ENCODE measurements around the gene CAMK4.

The CAMK4 gene

DNA sequence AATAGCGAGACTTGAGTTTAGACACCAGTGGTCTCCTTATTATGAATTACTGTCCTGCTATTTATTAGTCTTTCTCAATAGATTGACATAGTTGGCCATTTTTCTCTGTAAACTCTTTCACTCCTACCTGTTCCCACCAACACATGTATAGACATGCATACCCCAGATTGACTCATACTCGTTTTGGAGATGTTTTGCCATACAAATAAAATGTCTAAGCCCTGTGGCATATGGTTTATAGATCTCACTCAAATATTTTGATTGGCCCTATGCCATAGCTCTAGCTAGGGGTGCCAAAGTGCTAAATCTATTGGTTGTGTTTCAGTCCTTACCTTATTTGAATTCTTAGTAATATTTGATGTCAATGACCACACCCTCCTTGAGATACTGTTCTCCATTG is 42.3 kb downstream of the CAMK4 start:
- POLR2A ChIA-PET: interaction anchor here (0.6 kb wide), 1 partner anchor 596 kb away, joined by 3 read pairs; no protein-coding TSS in a partner anchor
- no peak for DNase-seq (ENCODE audit: extremely low spot score)
- CTCF ChIA-PET: no interaction called here
- TF ChIP-seq SUZ12 (IDR thresholded peaks at IDR 0.05) (no peak), NFRKB (IDR thresholded peaks at IDR 0.05) (no peak), FOXK2 (IDR thresholded peaks at IDR 0.05) (no peak), FOXA1 (IDR thresholded peaks at IDR 0.05) (no peak), ZNF384 (IDR thresholded peaks at IDR 0.05) (no peak), BHLHE40 (IDR thresholded peaks at IDR 0.05; ENCODE audit: borderline replicate concordance) (no peak), TARDBP (IDR thresholded peaks at IDR 0.05) (no peak), LEF1 (IDR thresholded peaks at IDR 0.05; ENCODE audit: borderline replicate concordance) (no peak), L3MBTL2 (conservative IDR thresholded peaks at IDR 0.05) (no peak), SP1 (IDR thresholded peaks at IDR 0.05) (no peak)
- TF ChIP-seq, protein P1, sequence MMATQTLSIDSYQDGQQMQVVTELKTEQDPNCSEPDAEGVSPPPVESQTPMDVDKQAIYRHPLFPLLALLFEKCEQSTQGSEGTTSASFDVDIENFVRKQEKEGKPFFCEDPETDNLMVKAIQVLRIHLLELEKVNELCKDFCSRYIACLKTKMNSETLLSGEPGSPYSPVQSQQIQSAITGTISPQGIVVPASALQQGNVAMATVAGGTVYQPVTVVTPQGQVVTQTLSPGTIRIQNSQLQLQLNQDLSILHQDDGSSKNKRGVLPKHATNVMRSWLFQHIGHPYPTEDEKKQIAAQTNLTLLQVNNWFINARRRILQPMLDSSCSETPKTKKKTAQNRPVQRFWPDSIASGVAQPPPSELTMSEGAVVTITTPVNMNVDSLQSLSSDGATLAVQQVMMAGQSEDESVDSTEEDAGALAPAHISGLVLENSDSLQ (IDR thresholded peaks at IDR 0.05): no peak

DNA sequence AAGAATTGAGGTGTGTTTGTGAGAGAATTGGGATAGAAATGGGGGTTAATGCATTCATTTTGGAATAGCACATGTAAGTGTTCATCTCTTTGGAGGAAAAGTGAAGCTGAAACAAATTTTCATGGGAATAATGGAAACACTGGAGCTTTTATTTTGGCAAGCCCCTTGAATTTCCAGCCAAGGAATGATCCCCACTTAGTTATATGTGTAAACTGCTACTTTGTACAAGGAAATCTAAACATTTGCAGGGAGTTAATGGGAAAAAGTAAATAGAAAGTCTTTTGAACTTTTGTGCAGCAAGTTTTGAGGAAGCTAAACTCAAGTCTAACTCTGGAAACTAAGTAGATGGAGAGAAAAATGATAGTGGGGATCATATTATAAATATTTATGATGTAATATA is 44.1 kb downstream of the CAMK4 start:
- CTCF ChIA-PET: no interaction called here
- TF ChIP-seq BHLHE40 (IDR thresholded peaks at IDR 0.05; ENCODE audit: borderline replicate concordance) (no peak), L3MBTL2 (conservative IDR thresholded peaks at IDR 0.05) (no peak), FOXA1 (IDR thresholded peaks at IDR 0.05) (no peak), SP1 (IDR thresholded peaks at IDR 0.05) (no peak), ZNF384 (IDR thresholded peaks at IDR 0.05) (no peak), FOXK2 (IDR thresholded peaks at IDR 0.05) (no peak), LEF1 (IDR thresholded peaks at IDR 0.05; ENCODE audit: borderline replicate concordance) (no peak), ARNT (IDR thresholded peaks at IDR 0.05) (no peak), CTBP1 (IDR thresholded peaks at IDR 0.05; ENCODE audit: borderline replicate concordance) (no peak)
- TF ChIP-seq, protein P1 (IDR thresholded peaks at IDR 0.05): no peak
- DNase-seq (ENCODE audit: extremely low spot score): no peak
- POLR2A ChIA-PET: no interaction called here

DNA sequence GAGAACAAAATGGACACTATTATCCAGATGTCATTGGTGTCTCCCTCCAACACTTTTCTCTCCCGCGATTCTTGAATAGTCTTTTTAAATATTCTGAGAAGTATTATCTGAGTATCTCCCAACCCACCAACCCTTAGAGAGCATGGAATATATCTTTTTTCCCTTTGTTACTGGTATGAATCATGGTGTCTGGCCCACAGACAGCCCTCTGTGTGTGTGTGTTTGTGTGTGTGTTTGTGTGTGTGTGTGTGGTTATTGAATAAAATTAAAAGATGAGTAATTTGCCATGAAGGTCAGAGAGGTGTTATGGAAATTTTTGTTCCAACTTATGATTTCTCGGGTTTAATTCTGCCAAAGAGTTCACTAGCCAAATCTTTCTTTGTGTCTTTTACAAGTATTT is 47.7 kb downstream of the CAMK4 start:
- DNase-seq (ENCODE audit: extremely low spot score): no peak
- CTCF ChIA-PET: no interaction called here
- POLR2A ChIA-PET: no interaction called here
- TF ChIP-seq SUZ12 (IDR thresholded peaks at IDR 0.05): no peak
- no peak for TF ChIP-seq L3MBTL2 (conservative IDR thresholded peaks at IDR 0.05)
- TF ChIP-seq SP1 (IDR thresholded peaks at IDR 0.05): no peak
- TF ChIP-seq ZNF384 (IDR thresholded peaks at IDR 0.05): no peak
- TF ChIP-seq TARDBP (IDR thresholded peaks at IDR 0.05): no peak
- TF ChIP-seq LEF1 (IDR thresholded peaks at IDR 0.05; ENCODE audit: borderline replicate concordance): no peak
- no peak for TF ChIP-seq NFRKB (IDR thresholded peaks at IDR 0.05)

DNA sequence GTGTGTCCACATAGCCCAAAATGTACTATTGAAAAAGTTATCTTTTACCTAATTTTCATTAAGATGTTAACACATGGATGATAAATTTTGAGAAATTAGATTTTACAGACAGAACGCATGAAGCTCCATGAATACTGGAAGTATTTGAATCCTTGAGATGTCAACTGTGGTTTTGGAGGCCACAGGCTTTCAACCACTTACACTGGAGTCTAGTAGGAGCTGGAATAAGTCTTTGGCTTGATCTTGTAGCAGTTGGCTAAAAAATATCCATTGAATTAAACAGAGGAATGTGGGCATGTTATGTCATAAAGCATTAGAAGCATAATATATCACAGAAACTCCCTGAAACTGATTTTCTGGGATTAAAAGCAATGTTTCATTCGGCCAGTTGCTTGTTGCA is 52.9 kb downstream of the CAMK4 start:
- TF ChIP-seq FOXM1 (IDR thresholded peaks at IDR 0.05; ENCODE audit: borderline replicate concordance): no peak
- TF ChIP-seq BHLHE40 (IDR thresholded peaks at IDR 0.05; ENCODE audit: borderline replicate concordance): no peak
- TF ChIP-seq FOXA1 (IDR thresholded peaks at IDR 0.05): no peak
- TF ChIP-seq, protein P1 (IDR thresholded peaks at IDR 0.05): no peak
- TF ChIP-seq ARNT (IDR thresholded peaks at IDR 0.05): no peak
- no peak for TF ChIP-seq HDGF (IDR thresholded peaks at IDR 0.05; ENCODE audit: borderline replicate concordance)
- TF ChIP-seq CTBP1 (IDR thresholded peaks at IDR 0.05; ENCODE audit: borderline replicate concordance): no peak
- TF ChIP-seq L3MBTL2 (conservative IDR thresholded peaks at IDR 0.05): no peak
- no peak for TF ChIP-seq NFRKB (IDR thresholded peaks at IDR 0.05)
- TF ChIP-seq TARDBP (IDR thresholded peaks at IDR 0.05): no peak
- TF ChIP-seq SUZ12 (IDR thresholded peaks at IDR 0.05): no peak
- TF ChIP-seq LEF1 (IDR thresholded peaks at IDR 0.05; ENCODE audit: borderline replicate concordance): no peak
- no peak for TF ChIP-seq ZNF384 (IDR thresholded peaks at IDR 0.05)
- CTCF ChIA-PET: no interaction called here
- DNase-seq (ENCODE audit: extremely low spot score): no peak
- POLR2A ChIA-PET: no interaction called here

DNA sequence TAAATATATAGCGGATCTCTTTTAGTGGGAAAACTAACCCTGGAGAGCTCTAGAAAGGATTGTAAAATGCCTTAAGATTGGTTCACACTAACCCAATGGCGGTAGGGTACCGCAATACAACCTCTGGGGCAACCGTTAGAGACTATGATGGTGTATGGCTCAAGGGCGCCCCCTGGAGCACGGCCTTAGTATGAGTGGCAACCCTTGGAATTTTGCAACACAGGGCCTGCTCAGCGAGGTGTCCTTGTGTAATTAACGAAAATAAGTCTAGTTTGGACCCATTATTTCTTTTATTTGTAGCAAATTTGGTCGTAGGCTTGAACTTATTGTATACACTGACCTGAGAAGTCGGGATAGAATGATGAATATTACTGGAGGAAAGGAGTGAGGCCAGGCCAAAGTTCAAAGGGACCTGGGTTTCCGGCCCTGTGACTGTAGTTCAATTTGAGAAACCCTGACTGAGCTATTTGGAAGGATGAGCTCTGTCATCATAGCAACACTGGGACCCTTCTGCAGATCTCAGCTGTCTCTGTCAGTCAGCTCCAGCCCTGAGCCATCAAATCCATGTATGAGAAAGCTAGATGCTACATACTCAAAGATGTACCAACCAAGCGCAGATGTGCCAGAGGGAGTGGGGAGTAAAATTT is 54.8 kb downstream of the CAMK4 start:
- DNase-seq (ENCODE audit: extremely low spot score): peak; percentile 69
- CTCF ChIA-PET: interaction anchor here (0.7 to 2.1 kb wide), 11 partner anchors 9 to 138 kb away, joined by 3 to 11 read pairs (median 3); no protein-coding TSS in a partner anchor

More for the DNA sequence above, 54.8 kb downstream of the CAMK4 start:
- TF ChIP-seq FOXM1 (IDR thresholded peaks at IDR 0.05; ENCODE audit: borderline replicate concordance): no peak
- no peak for TF ChIP-seq CTBP1 (IDR thresholded peaks at IDR 0.05; ENCODE audit: borderline replicate concordance)
- TF ChIP-seq SUZ12 (IDR thresholded peaks at IDR 0.05): no peak
- no peak for TF ChIP-seq FOXK2 (IDR thresholded peaks at IDR 0.05)
- no peak for TF ChIP-seq LEF1 (IDR thresholded peaks at IDR 0.05; ENCODE audit: borderline replicate concordance)
- no peak for TF ChIP-seq TARDBP (IDR thresholded peaks at IDR 0.05)
- no peak for TF ChIP-seq ELF4 (IDR thresholded peaks at IDR 0.05)
- TF ChIP-seq, protein P1 (IDR thresholded peaks at IDR 0.05): no peak
- no peak for TF ChIP-seq FOXA1 (IDR thresholded peaks at IDR 0.05)
- TF ChIP-seq NFRKB (IDR thresholded peaks at IDR 0.05): no peak
- TF ChIP-seq L3MBTL2 (conservative IDR thresholded peaks at IDR 0.05): no peak
- TF ChIP-seq HDGF (IDR thresholded peaks at IDR 0.05; ENCODE audit: borderline replicate concordance): no peak
- no peak for TF ChIP-seq ZNF384 (IDR thresholded peaks at IDR 0.05)
- POLR2A ChIA-PET: no interaction called here

Data from HEK293T (cell line).